ENCODE measurements around the gene ZNF462.

GRCh38 chr9:106920091-106920490 lies 57.1 kb downstream of the ZNF462 start:
- TF ChIP-seq POLR2AphosphoS5 (IDR thresholded peaks at IDR 0.05) (no peak), POLR2A (IDR thresholded peaks at IDR 0.05; ENCODE audit: low read depth) (no peak)

All from esophagus muscularis mucosa (tissue), 2 donors.